Ecto neural progenitor cell (in vitro differentiated cells): Measurements from ENCODE around the gene PAX9.
"Not testable (repeated sequence)": the region's sequence is repeated elsewhere in the genome, so short reads cannot be mapped to it uniquely, and the experiment has no call there.

ENCODE experiments used
- DNase-seq: peaks from one replicate; pipeline ENCODE4 v3.0.0-alpha.2; 2018; ENCODE audit warnings: low spot score

The PAX9 gene

DNA sequence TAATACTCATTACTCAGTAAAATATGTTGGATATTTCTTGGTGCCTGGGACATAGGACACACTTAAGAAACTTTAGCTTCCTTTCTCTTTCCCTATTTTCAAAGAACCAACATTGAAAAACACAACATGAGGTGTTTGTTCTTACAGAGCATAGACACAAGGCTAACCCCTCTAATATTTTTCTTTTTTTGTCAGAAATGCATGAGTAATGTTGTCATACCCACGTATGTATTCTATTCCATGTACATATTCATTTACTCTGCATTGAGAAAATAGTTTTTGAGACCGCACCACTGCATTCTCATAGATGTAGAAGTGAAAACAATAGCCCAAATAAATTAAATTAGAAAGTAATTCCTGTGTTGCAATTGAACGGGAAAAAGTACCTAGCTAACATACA is 13.0 kb downstream of the PAX9 start:
- no peak for DNase-seq

DNA sequence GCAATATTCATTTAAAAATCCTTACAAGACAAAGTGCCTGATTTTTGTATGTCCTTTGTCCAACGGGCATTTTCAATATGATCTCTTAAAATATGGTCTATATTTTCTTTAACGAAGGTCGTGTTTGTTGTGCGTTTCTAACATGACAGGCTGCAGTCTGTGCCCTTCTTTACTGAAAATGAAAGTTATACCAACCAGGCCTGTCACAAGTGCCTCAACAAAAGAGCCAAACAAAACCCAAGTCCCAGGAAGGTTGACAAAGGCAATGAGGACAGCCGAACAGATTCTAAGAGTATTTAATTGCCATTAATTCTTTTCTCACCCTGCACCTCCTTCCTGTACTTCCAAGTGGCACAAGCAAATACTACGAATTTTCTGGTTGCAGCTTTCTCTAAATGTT is 13.9 kb downstream of the PAX9 start:
- DNase-seq = no peak

- DNase-seq = peak; percentile 61
Observed at GRCh38 chr14:36676236-36676635, 14.6 kb downstream of the PAX9 start.

DNA sequence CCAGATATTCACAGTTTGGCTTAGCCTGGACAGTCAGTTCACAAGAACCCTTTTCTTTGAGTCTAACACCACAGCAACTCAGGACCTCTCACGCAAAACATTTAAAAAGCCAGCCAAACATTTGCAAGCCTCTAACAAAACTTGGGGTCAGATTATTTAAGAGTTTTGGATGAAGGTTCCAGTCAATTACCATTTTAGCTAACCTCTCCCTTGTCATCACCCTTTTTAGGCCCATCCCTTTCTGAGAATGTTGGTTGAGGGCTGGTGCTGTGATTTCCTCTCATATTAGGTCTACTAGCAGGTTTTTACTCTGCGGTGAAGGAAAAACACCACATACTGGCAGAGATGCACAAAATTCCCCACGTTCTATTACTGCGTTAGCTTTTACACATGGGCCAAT is 20.7 kb downstream of the PAX9 start:
- no peak for DNase-seq

DNA sequence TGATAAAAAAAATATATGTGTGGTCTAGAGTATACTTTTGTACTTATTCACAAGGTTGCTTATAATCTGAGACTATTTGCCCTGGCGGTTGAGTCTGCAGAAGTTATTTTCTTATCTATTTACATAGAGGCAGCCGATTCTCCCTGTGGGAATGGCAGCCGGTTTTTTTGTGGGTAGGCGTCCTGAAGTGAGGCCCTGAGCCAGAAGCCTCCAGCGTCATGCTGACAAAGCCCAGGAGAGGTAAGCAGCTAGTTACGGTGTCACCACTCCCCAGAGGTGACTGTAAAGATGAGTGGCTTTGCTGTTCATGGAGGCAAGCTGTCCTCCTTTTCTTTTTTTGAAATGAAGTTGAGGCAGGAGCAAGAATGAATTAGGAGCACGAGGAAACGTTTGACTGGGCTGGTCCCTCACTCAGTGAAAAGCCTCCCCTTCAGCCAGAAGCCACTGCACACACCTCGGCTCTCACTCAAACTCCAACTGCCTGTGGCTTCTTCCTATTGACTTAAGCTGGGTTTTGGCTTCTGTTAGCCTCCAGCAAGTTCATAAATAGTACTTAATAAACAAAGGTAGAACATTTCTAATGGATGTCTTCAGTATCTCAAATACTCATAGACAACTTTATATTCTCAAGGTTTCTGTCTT is 21.5 kb downstream of the PAX9 start:
- no peak for DNase-seq

- DNase-seq = no peak
Observed at GRCh38 chr14:36684946-36685345, 23.3 kb downstream of the PAX9 start.

- no peak for DNase-seq
Observed at GRCh38 chr14:36690311-36691040, 28.8 kb downstream of the PAX9 start.

GRCh38 chr14:36699420-36699819 is 37.8 kb downstream of the PAX9 start:
- DNase-seq = not testable (repeated sequence)

- no peak for DNase-seq
Observed at GRCh38 chr14:36700651-36701050, 39.0 kb downstream of the PAX9 start.

DNA sequence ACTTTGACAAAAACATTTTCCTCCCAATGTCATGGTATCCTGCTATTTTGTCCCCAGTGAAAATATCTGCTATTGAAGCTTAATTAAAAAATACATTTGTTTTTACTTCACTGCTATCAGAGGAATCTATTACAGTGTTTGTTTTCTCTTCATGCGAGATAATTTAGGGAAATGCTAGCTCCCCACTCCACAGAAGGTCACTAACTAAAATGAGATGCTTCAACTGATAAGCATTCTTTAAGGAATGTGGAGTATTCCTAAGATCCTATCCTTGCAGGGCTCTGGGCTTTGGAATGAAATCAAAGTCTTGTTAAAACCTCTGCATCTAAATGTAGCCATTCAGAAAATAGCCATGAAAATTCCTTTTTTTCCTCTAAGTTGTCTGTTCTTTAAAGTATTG is 39.5 kb downstream of the PAX9 start:
- DNase-seq = no peak

DNA sequence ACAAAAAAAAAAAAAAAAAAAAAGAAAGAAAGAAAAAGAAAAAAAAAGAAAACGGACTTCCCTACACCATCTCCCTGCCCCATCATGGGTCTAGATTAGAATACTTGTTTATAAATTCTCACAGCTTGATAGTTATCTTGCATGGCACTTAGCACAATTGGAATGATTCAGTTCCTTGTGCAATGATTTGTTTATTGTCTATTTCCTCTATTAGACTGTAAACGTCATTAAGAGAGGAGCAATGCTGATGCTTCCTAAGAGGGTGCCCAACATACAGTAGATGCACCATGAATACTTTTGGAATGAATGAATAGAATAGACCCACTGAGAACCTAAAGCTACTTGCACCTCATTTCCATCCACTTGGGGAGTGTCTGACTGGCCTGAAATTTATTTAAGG is 40.8 kb downstream of the PAX9 start:
- DNase-seq = no peak

- DNase-seq = no peak
Observed at GRCh38 chr14:36707570-36707969, 45.9 kb downstream of the PAX9 start.

DNA sequence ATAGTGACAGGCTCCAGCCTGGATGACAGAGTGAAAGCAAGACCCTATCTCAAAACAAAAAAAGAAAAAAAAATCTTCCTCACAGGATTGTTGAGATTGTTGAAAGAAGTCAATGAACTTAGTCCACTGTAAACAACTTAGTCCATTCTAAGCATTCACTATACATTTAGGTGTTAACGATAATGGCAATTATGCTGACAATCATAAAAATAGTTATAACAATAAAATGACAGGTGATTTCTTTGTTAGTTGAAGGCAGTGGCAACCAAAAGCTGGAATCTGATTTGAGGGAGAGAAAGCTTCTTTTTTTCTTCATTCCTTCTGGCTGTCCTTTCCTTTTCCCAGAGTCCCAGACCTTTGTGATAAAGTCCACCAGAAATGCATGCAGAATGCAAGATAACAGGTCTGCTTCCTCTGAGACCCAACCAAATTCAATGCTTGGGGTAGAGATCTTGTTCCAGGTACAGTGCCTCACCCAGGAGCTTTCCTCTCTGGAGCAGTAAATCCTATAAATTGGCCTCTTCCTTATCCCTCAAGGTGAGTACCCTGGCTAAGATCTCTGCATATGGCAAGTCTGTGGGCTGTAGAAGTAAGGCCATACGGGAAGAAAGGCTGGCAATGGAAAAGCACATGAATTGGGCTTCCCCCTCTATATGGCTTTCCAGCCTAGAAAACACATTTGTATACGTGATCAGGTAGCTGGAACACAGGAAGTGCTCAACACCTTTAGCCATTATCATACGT is 52.5 kb downstream of the PAX9 start:
- no peak for DNase-seq

DNA sequence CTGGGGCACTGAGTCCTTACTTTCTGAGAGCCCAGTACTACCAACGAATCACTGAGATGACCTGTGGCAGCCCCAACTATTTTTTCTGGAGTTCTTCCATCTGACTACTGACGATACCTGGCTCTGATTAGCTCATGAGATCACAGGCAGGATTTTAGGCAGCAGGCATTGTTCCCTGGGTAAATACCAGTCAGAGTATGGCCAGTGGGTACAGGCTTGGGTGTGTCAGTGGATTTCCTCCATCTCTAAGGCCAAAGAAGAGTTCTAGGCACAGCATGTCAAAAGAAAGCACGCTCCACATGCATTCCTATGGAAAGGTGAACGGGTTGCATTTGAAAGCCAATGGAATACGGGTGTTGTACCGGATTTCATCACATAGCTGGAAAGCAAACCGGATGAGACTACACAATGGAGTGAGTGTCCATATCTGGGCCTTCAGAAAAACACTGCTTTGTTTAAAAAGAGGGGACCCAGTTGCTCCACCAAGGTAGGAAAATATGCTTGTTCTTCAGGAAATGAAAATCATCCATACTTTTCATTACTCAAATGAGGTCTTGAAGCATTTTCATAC is 55.0 kb downstream of the PAX9 start:
- DNase-seq = no peak

DNA sequence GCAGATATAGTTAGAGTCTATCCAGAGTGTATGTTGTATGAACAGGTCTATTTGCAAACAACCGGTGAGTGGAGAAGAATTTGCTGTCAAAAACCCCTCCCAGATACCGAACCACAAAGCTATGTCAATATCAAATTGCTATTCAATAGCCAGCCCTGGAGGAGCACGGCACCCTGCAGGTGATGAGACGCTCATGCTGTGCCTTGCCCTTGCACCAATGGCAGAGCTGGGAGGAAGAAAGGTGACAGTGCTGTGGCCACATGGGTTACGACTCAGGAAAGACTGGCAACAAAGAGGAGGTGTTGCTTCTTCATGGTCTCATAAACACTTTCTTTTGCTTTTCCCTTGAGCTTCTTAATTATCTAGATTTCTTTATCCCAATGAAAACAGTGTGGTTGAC is 55.7 kb downstream of the PAX9 start:
- DNase-seq = no peak

GRCh38 chr14:36718216-36718615 is 56.6 kb downstream of the PAX9 start:
- no peak for DNase-seq

DNA sequence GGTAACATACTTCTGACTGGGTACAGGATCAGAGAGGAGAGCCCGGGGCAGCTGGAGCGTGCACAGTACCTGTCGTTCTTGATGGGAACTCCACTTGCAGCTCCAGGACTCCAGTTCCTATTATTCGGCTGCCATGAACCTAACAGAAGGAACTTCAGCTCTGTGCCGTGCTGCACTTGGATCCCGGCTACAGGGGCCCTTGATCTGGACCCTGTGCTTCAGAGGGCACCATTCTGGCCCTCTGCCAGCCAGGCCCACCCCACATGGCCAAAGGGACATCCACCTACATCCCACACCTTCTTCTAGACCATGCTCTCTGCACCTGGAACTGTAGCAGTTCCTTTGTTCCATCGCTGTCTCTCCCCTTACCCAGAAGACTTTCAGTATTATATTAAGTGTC is 58.2 kb downstream of the PAX9 start:
- DNase-seq = no peak

- no peak for DNase-seq
Observed at GRCh38 chr14:36720657-36721056, 59.0 kb downstream of the PAX9 start.

DNA sequence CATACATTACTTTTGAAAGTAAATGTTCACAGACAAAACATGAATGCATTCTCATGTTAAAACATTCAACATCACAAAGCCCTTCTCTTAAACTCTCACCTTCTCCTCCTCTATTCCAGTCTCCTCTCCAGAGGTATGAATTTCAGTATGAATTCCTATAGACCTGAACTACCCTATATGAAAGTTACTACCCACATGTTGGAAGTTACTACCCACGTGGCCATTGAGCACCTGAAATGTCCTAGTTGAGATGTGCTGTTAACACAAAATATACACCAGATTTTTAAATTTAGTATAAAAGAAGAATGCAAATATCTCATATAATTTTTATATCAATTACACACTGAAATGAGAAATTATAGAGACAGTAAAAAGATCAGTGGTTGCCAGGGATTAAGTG is 60.2 kb downstream of the PAX9 start:
- DNase-seq = no peak

DNA sequence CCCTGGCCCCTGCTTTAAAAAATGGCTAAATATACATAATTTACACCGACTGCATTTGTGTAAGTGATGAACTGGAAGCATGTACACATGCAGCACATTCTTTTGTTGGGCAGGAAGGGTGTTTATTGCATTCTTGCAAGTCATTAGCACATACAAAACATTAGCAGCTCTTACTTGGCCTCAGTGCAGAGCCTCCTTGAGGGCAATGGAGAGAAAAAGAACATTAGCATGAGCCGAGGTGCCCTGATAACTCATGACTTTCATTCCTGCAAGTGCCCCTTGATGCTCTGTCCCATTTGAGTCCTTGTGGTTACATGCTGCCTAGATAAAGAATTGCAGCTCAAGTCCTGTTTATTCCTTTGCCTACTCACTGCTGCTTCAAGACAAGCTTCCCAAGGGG is 61.9 kb downstream of the PAX9 start:
- no peak for DNase-seq

- no peak for DNase-seq
Observed at GRCh38 chr14:36724162-36724561, 62.5 kb downstream of the PAX9 start.

GRCh38 chr14:36726128-36726527 is 64.5 kb downstream of the PAX9 start:
- DNase-seq = no peak
